T1000 (cell line): ENCODE measurements around the gene FAM234A.

Experiments used
- DNase-seq: peaks from one replicate; lab custom pipeline; 2025; ENCODE audit warnings: mixed read lengths; lab: John Stamatoyannopoulos, UW

Gene FAM234A

GRCh38 chr16:301235-301634 lies 66.6 kb downstream of the FAM234A start:
- no peak for DNase-seq

- no peak for DNase-seq
Measured at GRCh38 chr16:301950-302349, 67.3 kb downstream of the FAM234A start.

- no peak for DNase-seq
Measured at GRCh38 chr16:303760-304505, 69.3 kb downstream of the FAM234A start.

GRCh38 chr16:305916-306626 lies 71.5 kb downstream of the FAM234A start:
- no peak for DNase-seq

GRCh38 chr16:306911-307370 lies 72.3 kb downstream of the FAM234A start:
- no peak for DNase-seq

- DNase-seq: no peak
Measured at GRCh38 chr16:307691-308312, 73.2 kb downstream of the FAM234A start.

- no peak for DNase-seq
Measured at GRCh38 chr16:309476-309875, 74.9 kb downstream of the FAM234A start.

- DNase-seq: no peak
Measured at GRCh38 chr16:311725-312124, 77.1 kb downstream of the FAM234A start.

GRCh38 chr16:314351-314750 lies 79.7 kb downstream of the FAM234A start:
- no peak for DNase-seq

GRCh38 chr16:314795-315299 lies 80.2 kb downstream of the FAM234A start:
- no peak for DNase-seq
